Liver (tissue), 9 donors: ENCODE results near the gene CXXC5. TPM values are rescaled to one million over a fixed set of nuclear protein-coding genes. Genes with fewer than 3 reads are reported as not detected.

Source experiments
- DNase-seq: peaks from one replicate; pipeline ENCODE4 v3.0.0-alpha.2; 2017; ENCODE audit warnings: low spot score
- H3K27ac ChIP-seq, 2 donors: one replicate each; pipeline ENCODE4 v1.7.0; 2013; ENCODE audit warnings: inconsistent platforms in 2 of 2, low read length in 2 of 2, control low read depth in 1 of 2, low read depth in 1 of 2, mild to moderate bottlenecking in 1 of 2
- H3K27me3 ChIP-seq, 4 donors: one replicate each; pipeline versions ENCODE4 v1.6.1 to v1.7.0; 2013; ENCODE audit warnings: low read length in 3 of 4, inconsistent platforms in 1 of 4, mild to moderate bottlenecking in 1 of 4, moderate library complexity in 1 of 4; ENCODE audit not compliant: control insufficient read depth in 4 of 4, insufficient read depth in 4 of 4
- H3K36me3 ChIP-seq, 4 donors: one replicate each; pipeline versions ENCODE4 v1.6.1 to v1.7.0; 2013; ENCODE audit warnings: low read length in 3 of 4, mild to moderate bottlenecking in 3 of 4, low read depth in 1 of 4, moderate library complexity in 1 of 4; ENCODE audit not compliant: control insufficient read depth in 4 of 4, insufficient read depth in 3 of 4
- H3K4me1 ChIP-seq, 4 donors: one replicate each; pipeline versions ENCODE4 v1.6.1 to v1.7.0; 2013; ENCODE audit warnings: low read length in 3 of 4, mild to moderate bottlenecking in 3 of 4, moderate library complexity in 1 of 4; ENCODE audit not compliant: control insufficient read depth in 4 of 4, insufficient read depth in 4 of 4
- H3K4me3 ChIP-seq, 3 donors: one replicate each; pipeline versions ENCODE4 v1.6.1 to v1.7.0; 2013; ENCODE audit warnings: low read length in 3 of 3, control low read depth in 1 of 3, low read depth in 1 of 3, mild to moderate bottlenecking in 1 of 3
- H3K9ac ChIP-seq, 2 donors: one replicate each; pipeline ENCODE4 v1.7.0; 2013; ENCODE audit warnings: low read length in 2 of 2, mild to moderate bottlenecking in 2 of 2, moderate library complexity in 2 of 2, control low read depth in 1 of 2, low read depth in 1 of 2
- H3K9me3 ChIP-seq, 4 donors: one replicate each; pipeline versions ENCODE4 v1.6.1 to v1.7.0; 2013; ENCODE audit warnings: low read length in 3 of 4; ENCODE audit not compliant: control insufficient read depth in 4 of 4
- FOXA2 ChIP-seq: IDR thresholded peaks from 2 replicates; pipeline ENCODE4 v1.6.1; 2016; ENCODE audit warnings: antibody characterized with exemption
- GABPA ChIP-seq, 2 donors: IDR thresholded peaks in 1 of 2; conservative IDR thresholded peaks in 1 of 2; 2 replicates each; pipeline ENCODE4 v1.6.1; 2016; ENCODE audit warnings: antibody characterized with exemption in 2 of 2, mild to moderate bottlenecking in 1 of 2, moderate library complexity in 1 of 2
- HNF4A ChIP-seq, 2 donors: conservative IDR thresholded peaks; 2 replicates each; pipeline ENCODE4 v1.6.1; 2016; ENCODE audit warnings: antibody characterized with exemption in 2 of 2, mild to moderate bottlenecking in 2 of 2
- HNF4G ChIP-seq: IDR thresholded peaks from 2 replicates; pipeline ENCODE4 v1.6.1; 2016; ENCODE audit warnings: antibody characterized with exemption
- NR2F2 ChIP-seq: IDR thresholded peaks from 2 replicates; pipeline ENCODE4 v1.6.1; 2016; ENCODE audit warnings: antibody characterized with exemption
- RAD21 ChIP-seq, 2 donors: IDR thresholded peaks; 2 replicates each; pipeline ENCODE4 v1.6.1; 2016; ENCODE audit warnings: antibody characterized with exemption in 2 of 2, mild to moderate bottlenecking in 2 of 2
- RXRA ChIP-seq, 2 donors: IDR thresholded peaks; 2 replicates each; pipeline ENCODE4 v1.6.1; 2017 to 2018; ENCODE audit warnings: antibody characterized with exemption in 2 of 2, mild to moderate bottlenecking in 1 of 2
- SP1 ChIP-seq: IDR thresholded peaks from 2 replicates; pipeline ENCODE4 v1.6.1; 2018; ENCODE audit warnings: antibody characterized with exemption, mild to moderate bottlenecking
- TAF1 ChIP-seq: conservative IDR thresholded peaks from 2 replicates; pipeline ENCODE4 v1.6.1; 2016; ENCODE audit warnings: antibody characterized with exemption, mild to moderate bottlenecking
- YY1 ChIP-seq: IDR thresholded peaks from 2 replicates; pipeline ENCODE4 v1.6.1; 2016; ENCODE audit warnings: antibody characterized with exemption, mild to moderate bottlenecking
- WGBS: extraction: QIAGEN DNeasy Blood & Tissue Kit; methylation state at CpG from one replicate; pipeline ENCODE4 v1.1.7; 2013; 5-methylcytosine and 5-hydroxymethylcytosine counted together
- polyA plus RNA-seq, 2 donors: library from polyadenylated mRNA; stranded (reverse) in 1 of 2; unstranded in 1 of 2; fragments of 200-250 nt in 1 of 2; fragments of >200 nt in 1 of 2; fragmentation: Nextera tagmentation in 1 of 2; extraction: Ambion mirVana in 1 of 2; gene quantifications; one replicate each; pipeline versions ENCODE4 v1.2.1 to v1.2.3, GENCODE V29; 2013 to 2015
- total RNA-seq, 2 donors: library from RNA; depleted of rRNA; stranded (reverse); fragments of >200 nt; gene quantifications; one replicate each; pipeline ENCODE4 v1.2.3, GENCODE V29; 2014
- TF ChIP-seq, protein P1 (sequence below): IDR thresholded peaks from 2 replicates; pipeline ENCODE4 v1.6.1; 2016; ENCODE audit warnings: antibody characterized with exemption
- TF ChIP-seq, protein P2 (sequence below): IDR thresholded peaks from 2 replicates; pipeline ENCODE4 v1.6.1; 2016; ENCODE audit warnings: antibody characterized with exemption, mild to moderate bottlenecking
- TF ChIP-seq, protein P3 (sequence below): IDR thresholded peaks from 2 replicates; pipeline ENCODE4 v1.6.1; 2016; ENCODE audit warnings: antibody characterized with exemption
- TF ChIP-seq, protein P4 (sequence below): IDR thresholded peaks from 2 replicates; pipeline ENCODE4 v1.6.1; 2016; ENCODE audit warnings: antibody characterized with exemption
- TF ChIP-seq, protein P5 (sequence below): fragments of 150-350 bp; IDR thresholded peaks from 2 replicates; pipeline ENCODE4 v1.5.1; 2017; ENCODE audit warnings: improper control_type of control experiment, low read depth, low read length; ENCODE audit not compliant: missing input control
- donor health status: healthy.
- donor health status: healthy.
- donor health status: healthy.
- donor health status: healthy.
- donor health status: healthy.

CXXC5 gene
- total and polyA plus RNA-seq, 4 donors: 40.6 to 78.6 (median 64.5) TPM

DNA sequence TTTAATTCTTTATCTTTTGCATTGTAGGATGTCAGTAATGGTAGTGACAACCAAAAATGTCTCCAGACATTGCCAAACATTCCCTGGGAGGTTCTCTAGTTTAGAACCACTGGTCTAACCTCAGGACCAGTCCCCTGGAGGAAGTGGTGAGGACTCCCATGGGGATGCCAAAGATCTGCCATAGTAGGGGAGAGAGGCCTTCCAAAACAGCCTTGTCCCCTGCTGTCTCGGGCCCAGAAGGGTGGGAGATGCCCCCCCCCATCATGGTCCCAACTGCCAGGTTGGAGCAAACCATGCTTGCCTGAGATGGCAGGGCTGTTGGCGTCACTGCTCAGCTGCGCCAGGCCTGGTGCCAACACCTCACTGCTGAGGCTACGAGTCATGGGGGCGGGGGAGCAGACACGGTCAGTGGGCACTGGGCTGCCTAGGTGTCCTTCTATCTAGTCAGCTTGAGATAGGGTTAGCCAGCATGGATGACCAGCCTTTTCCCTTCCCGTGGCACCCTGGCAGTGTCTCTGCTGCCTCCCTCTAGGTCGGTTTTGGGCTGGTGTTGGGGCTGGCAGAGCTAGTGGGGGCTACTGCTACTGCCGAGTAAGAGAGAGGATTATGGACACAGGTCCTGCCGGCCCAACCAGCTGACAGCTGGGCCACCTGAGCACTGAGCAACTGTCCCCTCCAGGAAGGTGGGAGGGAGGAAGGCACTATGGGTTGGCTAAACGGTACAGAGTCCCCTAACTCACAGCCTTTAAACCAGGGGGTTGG is 8.3 kb upstream of the CXXC5 start:
- no peaks in the 10 kb centered on the region for H3K36me3 ChIP-seq
- TF ChIP-seq, protein P1, sequence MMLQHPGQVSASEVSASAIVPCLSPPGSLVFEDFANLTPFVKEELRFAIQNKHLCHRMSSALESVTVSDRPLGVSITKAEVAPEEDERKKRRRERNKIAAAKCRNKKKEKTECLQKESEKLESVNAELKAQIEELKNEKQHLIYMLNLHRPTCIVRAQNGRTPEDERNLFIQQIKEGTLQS: no peak
- peak in 1 of 2 donors; percentile 18 for TF ChIP-seq RXRA (IDR thresholded peaks at IDR 0.05)
- DNase-seq: peak; percentile 35
- H3K9me3 ChIP-seq: no peaks in the 10 kb centered on the region
- no peak overlapping the region for H3K4me3 ChIP-seq
- H3K9ac ChIP-seq: no peak overlapping the region
- H3K4me1 ChIP-seq: peaks cover 42 to 81% (median 70%) of the 10 kb centered on the region in 4 donors
- no peaks in the 10 kb centered on the region for H3K27me3 ChIP-seq
- peak overlapping the region; percentile 34 to 99 for H3K27ac ChIP-seq
- WGBS: 67% methylated on average over 11 of the region's 11 CpGs

DNA sequence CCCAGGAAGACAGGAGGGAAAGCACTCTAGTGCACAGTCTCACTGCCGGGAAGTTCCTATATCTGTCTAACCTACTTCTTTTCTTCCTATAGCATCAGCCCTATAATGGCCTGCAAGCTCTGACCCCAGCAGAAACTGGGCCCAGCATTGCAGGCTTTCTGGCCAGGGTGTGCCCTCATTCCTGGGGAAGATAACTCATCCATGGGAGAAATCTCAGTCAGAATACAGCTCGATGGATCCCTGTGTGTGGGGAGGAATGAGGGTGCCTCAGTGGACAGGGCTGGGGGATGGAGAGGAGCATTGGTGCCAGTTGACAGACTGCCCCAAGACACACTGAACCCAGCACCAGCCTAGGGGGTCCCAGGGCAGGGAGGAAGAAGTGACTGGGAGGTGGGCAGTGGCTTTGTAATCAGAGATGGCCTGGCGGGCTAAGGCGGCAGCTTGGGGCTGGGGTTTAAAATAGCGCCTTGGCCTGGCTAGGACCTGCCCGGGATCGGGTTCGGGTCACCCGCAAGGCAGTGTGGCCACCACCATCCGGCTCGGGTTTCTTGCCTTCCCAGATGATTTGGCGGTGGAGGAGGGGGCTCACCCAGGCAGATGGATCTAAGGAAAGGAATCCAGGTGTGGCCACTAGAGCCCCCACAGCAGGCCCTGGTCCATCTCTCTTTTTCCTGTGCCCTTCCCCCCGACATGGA is 7.6 kb upstream of the CXXC5 start:
- peak overlapping the region in 1 of 2 donors; percentile 99 for H3K27ac ChIP-seq
- H3K9ac ChIP-seq: no peak overlapping the region
- WGBS: 95% methylated on average over 13 of the region's 13 CpGs
- DNase-seq: no peak
- H3K27me3 ChIP-seq: no peaks in the 10 kb centered on the region
- no peaks in the 10 kb centered on the region for H3K36me3 ChIP-seq
- no peak overlapping the region for H3K4me3 ChIP-seq
- H3K9me3 ChIP-seq: no peaks in the 10 kb centered on the region
- TF ChIP-seq, protein P2, sequence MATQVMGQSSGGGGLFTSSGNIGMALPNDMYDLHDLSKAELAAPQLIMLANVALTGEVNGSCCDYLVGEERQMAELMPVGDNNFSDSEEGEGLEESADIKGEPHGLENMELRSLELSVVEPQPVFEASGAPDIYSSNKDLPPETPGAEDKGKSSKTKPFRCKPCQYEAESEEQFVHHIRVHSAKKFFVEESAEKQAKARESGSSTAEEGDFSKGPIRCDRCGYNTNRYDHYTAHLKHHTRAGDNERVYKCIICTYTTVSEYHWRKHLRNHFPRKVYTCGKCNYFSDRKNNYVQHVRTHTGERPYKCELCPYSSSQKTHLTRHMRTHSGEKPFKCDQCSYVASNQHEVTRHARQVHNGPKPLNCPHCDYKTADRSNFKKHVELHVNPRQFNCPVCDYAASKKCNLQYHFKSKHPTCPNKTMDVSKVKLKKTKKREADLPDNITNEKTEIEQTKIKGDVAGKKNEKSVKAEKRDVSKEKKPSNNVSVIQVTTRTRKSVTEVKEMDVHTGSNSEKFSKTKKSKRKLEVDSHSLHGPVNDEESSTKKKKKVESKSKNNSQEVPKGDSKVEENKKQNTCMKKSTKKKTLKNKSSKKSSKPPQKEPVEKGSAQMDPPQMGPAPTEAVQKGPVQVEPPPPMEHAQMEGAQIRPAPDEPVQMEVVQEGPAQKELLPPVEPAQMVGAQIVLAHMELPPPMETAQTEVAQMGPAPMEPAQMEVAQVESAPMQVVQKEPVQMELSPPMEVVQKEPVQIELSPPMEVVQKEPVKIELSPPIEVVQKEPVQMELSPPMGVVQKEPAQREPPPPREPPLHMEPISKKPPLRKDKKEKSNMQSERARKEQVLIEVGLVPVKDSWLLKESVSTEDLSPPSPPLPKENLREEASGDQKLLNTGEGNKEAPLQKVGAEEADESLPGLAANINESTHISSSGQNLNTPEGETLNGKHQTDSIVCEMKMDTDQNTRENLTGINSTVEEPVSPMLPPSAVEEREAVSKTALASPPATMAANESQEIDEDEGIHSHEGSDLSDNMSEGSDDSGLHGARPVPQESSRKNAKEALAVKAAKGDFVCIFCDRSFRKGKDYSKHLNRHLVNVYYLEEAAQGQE: no peak
- TF ChIP-seq, protein P3, sequence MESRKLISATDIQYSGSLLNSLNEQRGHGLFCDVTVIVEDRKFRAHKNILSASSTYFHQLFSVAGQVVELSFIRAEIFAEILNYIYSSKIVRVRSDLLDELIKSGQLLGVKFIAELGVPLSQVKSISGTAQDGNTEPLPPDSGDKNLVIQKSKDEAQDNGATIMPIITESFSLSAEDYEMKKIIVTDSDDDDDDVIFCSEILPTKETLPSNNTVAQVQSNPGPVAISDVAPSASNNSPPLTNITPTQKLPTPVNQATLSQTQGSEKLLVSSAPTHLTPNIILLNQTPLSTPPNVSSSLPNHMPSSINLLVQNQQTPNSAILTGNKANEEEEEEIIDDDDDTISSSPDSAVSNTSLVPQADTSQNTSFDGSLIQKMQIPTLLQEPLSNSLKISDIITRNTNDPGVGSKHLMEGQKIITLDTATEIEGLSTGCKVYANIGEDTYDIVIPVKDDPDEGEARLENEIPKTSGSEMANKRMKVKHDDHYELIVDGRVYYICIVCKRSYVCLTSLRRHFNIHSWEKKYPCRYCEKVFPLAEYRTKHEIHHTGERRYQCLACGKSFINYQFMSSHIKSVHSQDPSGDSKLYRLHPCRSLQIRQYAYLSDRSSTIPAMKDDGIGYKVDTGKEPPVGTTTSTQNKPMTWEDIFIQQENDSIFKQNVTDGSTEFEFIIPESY: no peak
- TF ChIP-seq RXRA (IDR thresholded peaks at IDR 0.05) (no peak), GABPA (IDR thresholded peaks at IDR 0.05 in 1 of 2, conservative IDR thresholded peaks at IDR 0.05 in 1 of 2) (no peak), RAD21 (IDR thresholded peaks at IDR 0.05) (no peak), HNF4G (no peak), TAF1 (no peak), NR2F2 (no peak), SP1 (no peak), FOXA2 (no peak), YY1 (no peak), HNF4A (conservative IDR thresholded peaks at IDR 0.05) (no peak)
- TF ChIP-seq, protein P1: no peak
- TF ChIP-seq, protein P4, sequence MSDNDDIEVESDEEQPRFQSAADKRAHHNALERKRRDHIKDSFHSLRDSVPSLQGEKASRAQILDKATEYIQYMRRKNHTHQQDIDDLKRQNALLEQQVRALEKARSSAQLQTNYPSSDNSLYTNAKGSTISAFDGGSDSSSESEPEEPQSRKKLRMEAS: no peak
- TF ChIP-seq, protein P5, sequence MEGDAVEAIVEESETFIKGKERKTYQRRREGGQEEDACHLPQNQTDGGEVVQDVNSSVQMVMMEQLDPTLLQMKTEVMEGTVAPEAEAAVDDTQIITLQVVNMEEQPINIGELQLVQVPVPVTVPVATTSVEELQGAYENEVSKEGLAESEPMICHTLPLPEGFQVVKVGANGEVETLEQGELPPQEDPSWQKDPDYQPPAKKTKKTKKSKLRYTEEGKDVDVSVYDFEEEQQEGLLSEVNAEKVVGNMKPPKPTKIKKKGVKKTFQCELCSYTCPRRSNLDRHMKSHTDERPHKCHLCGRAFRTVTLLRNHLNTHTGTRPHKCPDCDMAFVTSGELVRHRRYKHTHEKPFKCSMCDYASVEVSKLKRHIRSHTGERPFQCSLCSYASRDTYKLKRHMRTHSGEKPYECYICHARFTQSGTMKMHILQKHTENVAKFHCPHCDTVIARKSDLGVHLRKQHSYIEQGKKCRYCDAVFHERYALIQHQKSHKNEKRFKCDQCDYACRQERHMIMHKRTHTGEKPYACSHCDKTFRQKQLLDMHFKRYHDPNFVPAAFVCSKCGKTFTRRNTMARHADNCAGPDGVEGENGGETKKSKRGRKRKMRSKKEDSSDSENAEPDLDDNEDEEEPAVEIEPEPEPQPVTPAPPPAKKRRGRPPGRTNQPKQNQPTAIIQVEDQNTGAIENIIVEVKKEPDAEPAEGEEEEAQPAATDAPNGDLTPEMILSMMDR: no peak
- H3K4me1 ChIP-seq: peaks cover 43 to 84% (median 75%) of the 10 kb centered on the region in 4 donors
